B cell (primary cell): Measurements from ENCODE around the gene PARVB. TPM values are rescaled to one million over a fixed set of nuclear protein-coding genes. Genes with fewer than 3 reads are reported as not detected.

Source experiments
- ATAC-seq: fragments of 200-7000 bp; cut with Tn5 transposase; one replicate; pipeline ENCODE4 v1.10.0; 2021; ENCODE audit warnings: low read depth, mild to moderate bottlenecking, moderate number of reproducible peaks, moderate library complexity
- CTCF ChIA-PET: fragments of 350-600 bp; sonication (Branson Sonifier 250); formaldehyde crosslinking; loops from one replicate; lab custom pipeline; 2021; ENCODE audit warnings: antibody characterized with exemption, inconsistent platforms; lab: Charles Lee
- POLR2A ChIA-PET: fragments of 350-600 bp; sonication (Branson Sonifier 250); formaldehyde crosslinking; loops from one replicate; lab custom pipeline; 2021; ENCODE audit warnings: antibody characterized with exemption; lab: Charles Lee
- DNase-seq: peaks from one replicate; pipeline ENCODE4 v3.0.0; 2013
- H2AFZ ChIP-seq: 2 replicates; pipeline ENCODE4 v1.6.1; 2012; ENCODE audit warnings: mild to moderate bottlenecking, low read depth, low read length; ENCODE audit not compliant: insufficient read depth, poor library complexity, severe bottlenecking
- H3K27ac ChIP-seq, 2 donors: 1 replicate in 1 of 2; 2 replicates in 1 of 2; pipeline ENCODE4 v1.5.1; 2012 to 2013; ENCODE audit warnings: low read length in 2 of 2, mild to moderate bottlenecking in 2 of 2, moderate library complexity in 1 of 2
- H3K27me3 ChIP-seq, 4 experiments: fragments of 200-600 bp in 1 of 4; sonication (generic) in 1 of 4; replicated peaks in 1 of 4; 1 replicate in 2 of 4; 2 replicates in 2 of 4; pipeline versions ENCODE4 v1.6.1 to v1.7.0; 2013 to 2016; ENCODE audit warnings: low read length in 3 of 4, mild to moderate bottlenecking in 2 of 4, mixed read lengths in 1 of 4, moderate library complexity in 1 of 4; ENCODE audit not compliant: insufficient read depth in 4 of 4, control insufficient read depth in 3 of 4; ENCODE audit errors: control extremely low read depth in 1 of 4
- H3K36me3 ChIP-seq, 2 experiments: replicated peaks in 1 of 2; 1 replicate in 1 of 2; 2 replicates in 1 of 2; pipeline versions ENCODE4 v1.6.1 to v1.7.1; 2013; ENCODE audit warnings: low read length in 1 of 2; ENCODE audit not compliant: insufficient read depth in 2 of 2, control insufficient read depth in 1 of 2; ENCODE audit errors: control extremely low read depth in 1 of 2, extremely low read depth in 1 of 2
- H3K4me1 ChIP-seq, 2 donors: fragments of 200-600 bp in 1 of 2; sonication (generic) in 1 of 2; 1 replicate in 1 of 2; 2 replicates in 1 of 2; pipeline versions ENCODE4 v1.5.1 to v1.6.1; 2013 to 2017; ENCODE audit warnings: low read length in 2 of 2; ENCODE audit not compliant: control insufficient read depth in 2 of 2, insufficient read depth in 2 of 2
- H3K4me2 ChIP-seq: replicated peaks from 2 replicates; pipeline ENCODE3; 2012; ENCODE audit warnings: mild to moderate bottlenecking, low read depth, low read length; ENCODE audit not compliant: poor library complexity, severe bottlenecking
- H3K4me3 ChIP-seq, 5 experiments: fragments of 200-600 bp in 1 of 5; sonication (generic) in 1 of 5; 1 replicate in 3 of 5; 2 replicates in 2 of 5; pipeline versions ENCODE4 v1.5.1 to v1.7.0; 2011 to 2016; ENCODE audit warnings: low read length in 4 of 5, mild to moderate bottlenecking in 4 of 5, low read depth in 2 of 5, control low read depth in 1 of 5, moderate library complexity in 1 of 5; ENCODE audit not compliant: insufficient read depth in 1 of 5; ENCODE audit errors: control extremely low read depth in 1 of 5, extremely low read depth in 1 of 5
- H3K79me2 ChIP-seq: fragments of 200-600 bp; sonication (generic); one replicate; pipeline ENCODE4 v1.6.0; 2016; ENCODE audit warnings: low read length; ENCODE audit not compliant: control insufficient read depth, insufficient read depth
- H3K9ac ChIP-seq: fragments of 200-600 bp; sonication (generic); 2 replicates; pipeline ENCODE4 v1.6.1; 2017; ENCODE audit warnings: mild to moderate bottlenecking, low read length, moderate library complexity
- H3K9me3 ChIP-seq, 3 donors: one replicate each; pipeline versions ENCODE4 v1.6.1 to v1.7.1; 2013; ENCODE audit warnings: low read length in 2 of 3; ENCODE audit not compliant: control insufficient read depth in 2 of 3, insufficient read depth in 1 of 3; ENCODE audit errors: control extremely low read depth in 1 of 3
- H4K20me1 ChIP-seq: 2 replicates; pipeline ENCODE4 v1.6.0; 2012; ENCODE audit warnings: mild to moderate bottlenecking, low read length; ENCODE audit not compliant: insufficient read depth, control insufficient read depth, poor library complexity, severe bottlenecking
- H3K27ac Mint-ChIP-seq: one replicate; pipeline ENCODE4 v1.8.0; 2021; ENCODE audit warnings: mixed read lengths
- H3K27me3 Mint-ChIP-seq: one replicate; pipeline ENCODE4 v1.8.0; 2021; ENCODE audit warnings: mixed read lengths
- H3K4me1 Mint-ChIP-seq: one replicate; pipeline ENCODE4 v1.8.0; 2021; ENCODE audit warnings: mixed read lengths
- H3K4me3 Mint-ChIP-seq: one replicate; pipeline ENCODE4 v1.8.0; 2021; ENCODE audit warnings: mixed read lengths
- H3K9me3 Mint-ChIP-seq: one replicate; pipeline ENCODE4 v1.8.0; 2022; ENCODE audit warnings: mixed read lengths; ENCODE audit not compliant: insufficient read depth
- EZH2 ChIP-seq: IDR thresholded peaks from 2 replicates; pipeline ENCODE4 v1.6.1; 2012; ENCODE audit warnings: borderline replicate concordance, low read depth, mild to moderate bottlenecking, moderate library complexity, low read length; ENCODE audit not compliant: insufficient read depth, poor library complexity, severe bottlenecking
- WGBS: methylation state at CpG from one replicate; pipeline ENCODE4 v1.1.5; 2013; ENCODE audit warnings: missing lambda C conversion rate; ENCODE audit not compliant: insufficient coverage; 5-methylcytosine and 5-hydroxymethylcytosine counted together
- intact Hi-C: fragments of 100-400 bp; cut with micrococcal nuclease; formaldehyde crosslinking; loops from one replicate; pipeline ENCODE4 v1.10.0; 2022
- polyA plus RNA-seq: library from polyadenylated mRNA; depleted of rRNA; stranded (reverse); fragments of >200 nt; gene quantifications from 2 replicates; pipeline ENCODE4 v1.2.3, GENCODE V29; 2012
- total RNA-seq, 2 donors: library from RNA; stranded (reverse); fragments of 120-200 nt in 1 of 2; gene quantifications; 1 replicate in 1 of 2; 2 replicates in 1 of 2; pipeline versions ENCODE4 v1.2.3 to v1.2.4, GENCODE V29; 2013 to 2022
- TF ChIP-seq, protein P1 (sequence below): fragments of 200-600 bp; IDR thresholded peaks from one replicate; pipeline ENCODE4 v1.8.0; 2022; ENCODE audit warnings: antibody characterized with exemption, mild to moderate bottlenecking

Gene PARVB
- total and polyA plus RNA-seq, 2 donors (not counting 1 experiment from before 2014, with no cell fraction given), result 48.0 to 49.4 TPM

DNA sequence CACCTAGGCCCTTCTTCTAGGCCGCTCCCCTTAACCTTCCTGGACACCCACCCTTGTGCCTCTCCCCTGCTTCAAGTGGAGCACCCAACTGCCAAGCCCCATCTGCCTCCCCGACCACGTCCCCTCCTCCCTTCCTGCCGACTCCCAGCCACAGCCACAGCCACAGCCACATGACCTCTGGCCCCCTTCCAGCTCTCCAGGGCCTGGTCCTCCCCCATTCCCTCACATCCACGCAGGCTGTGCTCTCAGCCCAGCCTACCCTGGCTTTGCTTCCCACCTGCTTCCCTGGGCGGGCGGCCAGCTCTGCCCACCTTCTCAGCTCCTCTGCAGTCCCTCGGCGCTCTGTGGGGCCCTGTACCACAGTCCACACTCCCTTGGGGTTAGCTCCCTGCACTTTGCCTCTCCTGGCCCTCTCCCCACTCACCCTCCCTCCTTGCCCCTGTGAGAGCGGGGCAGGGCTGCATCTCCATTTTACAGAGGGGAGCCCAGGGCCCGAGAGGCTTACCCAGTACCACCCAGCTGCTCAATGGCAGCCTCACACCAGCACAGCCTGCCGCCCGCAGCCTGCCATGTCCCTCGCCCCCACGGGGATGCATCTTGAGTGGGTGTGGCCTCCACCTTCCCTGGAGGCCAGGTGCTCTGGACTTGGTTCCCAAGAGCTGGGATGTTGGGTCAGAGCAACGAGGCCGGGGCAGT lies 176.9 kb downstream of the PARVB start:
- DNase-seq, result no peak
- no peak overlapping the region for H3K27ac ChIP-seq
- peaks cover 9% of the 10 kb centered on the region for H3K79me2 ChIP-seq
- ChIA-PET POLR2A (no interaction called here), CTCF (no interaction called here)
- H3K9ac ChIP-seq, result no peak overlapping the region
- H4K20me1 ChIP-seq, result peaks cover 72% of the 10 kb centered on the region
- Mint-ChIP-seq H3K27ac (no peak overlapping the region), H3K9me3 (no peaks in the 10 kb centered on the region), H3K27me3 (no peaks in the 10 kb centered on the region), H3K4me1 (peaks cover 24% of the 10 kb centered on the region), H3K4me3 (no peak overlapping the region)
- ATAC-seq, result no peak
- H2AFZ ChIP-seq, result no peak overlapping the region
- no peaks in the 10 kb centered on the region for H3K9me3 ChIP-seq
- no peaks in the 10 kb centered on the region for H3K27me3 ChIP-seq
- peaks cover 19 to 20% of the 10 kb centered on the region in 2 donors for H3K4me1 ChIP-seq
- WGBS, result 73% methylated on average over 17 of the region's 17 CpGs
- TF ChIP-seq, protein P1, sequence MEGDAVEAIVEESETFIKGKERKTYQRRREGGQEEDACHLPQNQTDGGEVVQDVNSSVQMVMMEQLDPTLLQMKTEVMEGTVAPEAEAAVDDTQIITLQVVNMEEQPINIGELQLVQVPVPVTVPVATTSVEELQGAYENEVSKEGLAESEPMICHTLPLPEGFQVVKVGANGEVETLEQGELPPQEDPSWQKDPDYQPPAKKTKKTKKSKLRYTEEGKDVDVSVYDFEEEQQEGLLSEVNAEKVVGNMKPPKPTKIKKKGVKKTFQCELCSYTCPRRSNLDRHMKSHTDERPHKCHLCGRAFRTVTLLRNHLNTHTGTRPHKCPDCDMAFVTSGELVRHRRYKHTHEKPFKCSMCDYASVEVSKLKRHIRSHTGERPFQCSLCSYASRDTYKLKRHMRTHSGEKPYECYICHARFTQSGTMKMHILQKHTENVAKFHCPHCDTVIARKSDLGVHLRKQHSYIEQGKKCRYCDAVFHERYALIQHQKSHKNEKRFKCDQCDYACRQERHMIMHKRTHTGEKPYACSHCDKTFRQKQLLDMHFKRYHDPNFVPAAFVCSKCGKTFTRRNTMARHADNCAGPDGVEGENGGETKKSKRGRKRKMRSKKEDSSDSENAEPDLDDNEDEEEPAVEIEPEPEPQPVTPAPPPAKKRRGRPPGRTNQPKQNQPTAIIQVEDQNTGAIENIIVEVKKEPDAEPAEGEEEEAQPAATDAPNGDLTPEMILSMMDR, result no peak
- TF ChIP-seq EZH2, result no peak
- no peak overlapping the region for H3K4me3 ChIP-seq
- H3K36me3 ChIP-seq, result peaks cover 0 to 77% of the 10 kb centered on the region in 2 experiments
- intact Hi-C loops, result no loop called here
- no peak overlapping the region for H3K4me2 ChIP-seq

DNA sequence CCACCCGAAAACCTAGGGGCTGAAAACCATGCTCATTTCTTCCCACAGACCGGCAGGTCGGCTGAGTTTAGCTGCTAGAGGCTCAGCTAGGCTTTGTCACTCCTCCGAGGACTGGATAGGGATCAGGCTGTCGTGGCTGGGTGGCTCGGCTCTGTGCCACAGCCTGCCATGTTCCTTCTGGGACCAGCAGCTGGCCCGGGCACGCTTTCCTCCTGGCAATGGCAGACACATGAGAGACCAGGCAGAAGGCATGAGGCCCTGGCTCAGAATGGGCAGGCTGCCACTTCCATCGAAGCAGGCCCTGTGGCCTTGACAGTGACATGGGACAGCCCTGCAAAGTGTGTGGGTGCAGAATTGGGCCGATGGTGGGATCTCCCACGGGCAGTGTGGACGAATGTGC lies 177.6 kb downstream of the PARVB start:
- no peak overlapping the region for H3K27ac Mint-ChIP-seq
- no peaks in the 10 kb centered on the region for H3K27me3 Mint-ChIP-seq
- WGBS, result 99% methylated on average over 9 of the region's 12 CpGs
- Histone ChIP-seq H3K9ac (no peak overlapping the region), H3K27ac (no peak overlapping the region), H4K20me1 (peaks cover 67% of the 10 kb centered on the region), H3K9me3 (no peaks in the 10 kb centered on the region), H3K79me2 (peaks cover 9% of the 10 kb centered on the region), H3K4me3 (no peak overlapping the region), H2AFZ (no peak overlapping the region), H3K4me1 (peaks cover 19 to 25% of the 10 kb centered on the region in 2 donors), H3K36me3 (peaks cover 0 to 77% of the 10 kb centered on the region in 2 experiments), H3K4me2 (no peak overlapping the region), H3K27me3 (no peaks in the 10 kb centered on the region)
- TF ChIP-seq EZH2, result no peak
- TF ChIP-seq, protein P1, result no peak
- ChIA-PET CTCF (no interaction called here), POLR2A (no interaction called here)
- H3K9me3 Mint-ChIP-seq, result no peaks in the 10 kb centered on the region
- ATAC-seq (no peak), DNase-seq (no peak)
- peaks cover 26% of the 10 kb centered on the region for H3K4me1 Mint-ChIP-seq
- H3K4me3 Mint-ChIP-seq, result no peak overlapping the region
- intact Hi-C loops, result no loop called here
